Measurements from ENCODE around the gene BCL3. TPM values are rescaled to one million over a fixed set of nuclear protein-coding genes. Genes with fewer than 3 reads are reported as not detected.

BCL3 gene
- total RNA-seq, 1 donor from 2014 or later: 1.9 TPM

DNA sequence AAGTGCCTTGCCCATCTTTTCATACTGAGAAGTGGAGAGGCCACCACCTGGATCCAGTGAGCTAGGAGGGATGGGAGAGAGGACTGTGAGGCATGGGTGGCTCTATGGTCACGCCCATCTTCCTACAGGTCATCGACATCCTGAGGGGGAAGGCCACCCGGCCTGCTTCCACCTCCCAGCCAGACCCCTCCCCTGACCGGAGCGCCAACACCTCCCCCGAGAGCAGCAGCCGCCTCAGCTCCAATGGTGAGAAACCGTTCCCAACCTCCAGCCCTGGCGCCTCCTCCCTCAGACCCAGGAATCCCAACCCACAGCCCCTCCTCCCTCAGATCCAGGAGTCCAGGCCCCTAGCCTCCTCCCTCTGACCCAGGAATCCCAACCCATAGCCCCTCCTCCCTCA lies 10.1 kb downstream of the BCL3 start:
- no peaks in the 10 kb centered on the region for H3K36me3 Mint-ChIP-seq (ENCODE audit: low read depth, unreplicated experiment)
- no peak overlapping the region for H3K27ac Mint-ChIP-seq (ENCODE audit: unreplicated experiment)
- peaks cover 15% of the 10 kb centered on the region for H3K27me3 Mint-ChIP-seq (ENCODE audit: unreplicated experiment)
- no peaks in the 10 kb centered on the region for H3K9me3 Mint-ChIP-seq (ENCODE audit: unreplicated experiment)
- no peak overlapping the region for H3K4me3 Mint-ChIP-seq (ENCODE audit: unreplicated experiment)
- peaks cover 14% of the 10 kb centered on the region for H3K4me1 Mint-ChIP-seq (ENCODE audit: unreplicated experiment)
- TF ChIP-seq, protein P1, sequence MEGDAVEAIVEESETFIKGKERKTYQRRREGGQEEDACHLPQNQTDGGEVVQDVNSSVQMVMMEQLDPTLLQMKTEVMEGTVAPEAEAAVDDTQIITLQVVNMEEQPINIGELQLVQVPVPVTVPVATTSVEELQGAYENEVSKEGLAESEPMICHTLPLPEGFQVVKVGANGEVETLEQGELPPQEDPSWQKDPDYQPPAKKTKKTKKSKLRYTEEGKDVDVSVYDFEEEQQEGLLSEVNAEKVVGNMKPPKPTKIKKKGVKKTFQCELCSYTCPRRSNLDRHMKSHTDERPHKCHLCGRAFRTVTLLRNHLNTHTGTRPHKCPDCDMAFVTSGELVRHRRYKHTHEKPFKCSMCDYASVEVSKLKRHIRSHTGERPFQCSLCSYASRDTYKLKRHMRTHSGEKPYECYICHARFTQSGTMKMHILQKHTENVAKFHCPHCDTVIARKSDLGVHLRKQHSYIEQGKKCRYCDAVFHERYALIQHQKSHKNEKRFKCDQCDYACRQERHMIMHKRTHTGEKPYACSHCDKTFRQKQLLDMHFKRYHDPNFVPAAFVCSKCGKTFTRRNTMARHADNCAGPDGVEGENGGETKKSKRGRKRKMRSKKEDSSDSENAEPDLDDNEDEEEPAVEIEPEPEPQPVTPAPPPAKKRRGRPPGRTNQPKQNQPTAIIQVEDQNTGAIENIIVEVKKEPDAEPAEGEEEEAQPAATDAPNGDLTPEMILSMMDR (IDR thresholded peaks at IDR 0.05; ENCODE audit: unreplicated experiment): no peak
- DNase-seq (ENCODE audit: low spot score): no peak

DNA sequence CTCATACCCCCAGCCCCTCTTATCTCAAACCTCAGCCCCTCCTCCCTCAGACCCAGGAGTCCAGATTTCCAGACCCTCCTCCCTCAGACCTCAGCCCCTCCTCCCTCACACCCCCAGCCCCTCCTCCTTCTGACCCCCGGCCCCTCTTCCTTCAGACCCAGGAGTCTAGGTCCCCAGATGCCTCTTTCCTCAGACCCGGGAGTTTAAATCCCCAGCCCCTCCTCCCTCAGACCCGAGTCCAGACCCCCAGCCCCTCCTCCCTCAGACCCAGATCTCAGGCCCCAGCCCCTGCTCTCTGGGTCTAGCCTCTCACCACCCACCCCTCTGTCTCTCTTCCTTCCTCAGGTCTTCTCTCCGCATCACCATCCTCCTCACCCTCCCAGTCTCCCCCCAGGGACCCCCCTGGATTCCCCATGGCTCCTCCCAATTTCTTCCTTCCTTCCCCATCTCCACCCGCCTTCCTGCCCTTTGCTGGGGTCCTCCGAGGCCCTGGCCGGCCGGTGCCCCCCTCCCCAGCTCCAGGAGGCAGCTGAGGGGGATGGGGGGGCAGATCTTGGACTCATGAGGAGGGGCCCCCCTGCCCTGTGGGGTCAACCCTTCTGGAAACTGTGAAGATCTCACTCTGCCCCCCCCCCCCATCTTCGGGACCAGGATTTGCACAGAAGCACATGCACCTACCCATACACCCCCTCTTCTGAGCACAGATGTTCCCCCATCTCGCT lies 10.7 kb downstream of the BCL3 start:
- Mint-ChIP-seq H3K9me3 (ENCODE audit: unreplicated experiment) (no peaks in the 10 kb centered on the region), H3K27ac (ENCODE audit: unreplicated experiment) (no peak overlapping the region), H3K27me3 (ENCODE audit: unreplicated experiment) (peaks cover 15% of the 10 kb centered on the region), H3K36me3 (ENCODE audit: low read depth, unreplicated experiment) (no peaks in the 10 kb centered on the region), H3K4me3 (ENCODE audit: unreplicated experiment) (no peak overlapping the region), H3K4me1 (ENCODE audit: unreplicated experiment) (peaks cover 9% of the 10 kb centered on the region)
- DNase-seq (ENCODE audit: low spot score): no peak
- TF ChIP-seq, protein P1 (IDR thresholded peaks at IDR 0.05; ENCODE audit: unreplicated experiment): no peak

DNA sequence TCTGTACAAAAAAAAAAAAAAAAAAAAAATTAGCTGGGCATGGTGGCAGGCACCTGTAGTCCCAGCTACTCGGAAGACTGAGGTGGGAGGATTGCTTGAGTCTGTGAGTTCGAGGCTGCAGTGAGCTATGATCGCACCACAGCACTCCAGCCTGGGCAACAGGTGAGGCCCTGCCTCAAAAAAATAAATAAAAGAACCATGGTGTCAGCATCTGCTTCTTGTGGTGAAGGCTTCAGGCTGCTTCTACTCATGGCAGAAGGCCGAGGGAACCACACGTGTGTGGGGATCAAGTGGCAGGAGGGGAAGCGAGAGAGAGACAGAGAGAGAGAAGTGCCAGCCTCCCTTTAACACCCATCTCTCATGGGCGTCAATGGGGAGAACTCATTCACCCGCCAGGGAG lies 13.5 kb downstream of the BCL3 start:
- no peak for DNase-seq (ENCODE audit: low spot score)
- no peak overlapping the region for H3K4me3 Mint-ChIP-seq (ENCODE audit: unreplicated experiment)
- TF ChIP-seq, protein P1 (IDR thresholded peaks at IDR 0.05; ENCODE audit: unreplicated experiment): no peak
- no peaks in the 10 kb centered on the region for H3K9me3 Mint-ChIP-seq (ENCODE audit: unreplicated experiment)
- peaks cover 15% of the 10 kb centered on the region for H3K27me3 Mint-ChIP-seq (ENCODE audit: unreplicated experiment)
- H3K36me3 Mint-ChIP-seq (ENCODE audit: low read depth, unreplicated experiment): no peaks in the 10 kb centered on the region
- H3K27ac Mint-ChIP-seq (ENCODE audit: unreplicated experiment): no peak overlapping the region
- peaks cover 5% of the 10 kb centered on the region for H3K4me1 Mint-ChIP-seq (ENCODE audit: unreplicated experiment)

GRCh38 chr19:44765033-44765948 lies 16.8 kb downstream of the BCL3 start:
- DNase-seq (ENCODE audit: low spot score): no peak
- Mint-ChIP-seq H3K4me3 (ENCODE audit: unreplicated experiment) (peak overlapping the region; percentile 51), H3K27ac (ENCODE audit: unreplicated experiment) (peak overlapping the region; percentile 5), H3K4me1 (ENCODE audit: unreplicated experiment) (no peaks in the 10 kb centered on the region), H3K9me3 (ENCODE audit: unreplicated experiment) (no peaks in the 10 kb centered on the region), H3K36me3 (ENCODE audit: low read depth, unreplicated experiment) (no peaks in the 10 kb centered on the region), H3K27me3 (ENCODE audit: unreplicated experiment) (peaks cover 9% of the 10 kb centered on the region)
- TF ChIP-seq, protein P1 (IDR thresholded peaks at IDR 0.05; ENCODE audit: unreplicated experiment): no peak

GRCh38 chr19:44765949-44766335 lies 17.4 kb downstream of the BCL3 start:
- Mint-ChIP-seq H3K9me3 (ENCODE audit: unreplicated experiment) (no peaks in the 10 kb centered on the region), H3K27me3 (ENCODE audit: unreplicated experiment) (peaks cover 9% of the 10 kb centered on the region), H3K4me1 (ENCODE audit: unreplicated experiment) (no peaks in the 10 kb centered on the region), H3K27ac (ENCODE audit: unreplicated experiment) (no peak overlapping the region), H3K36me3 (ENCODE audit: low read depth, unreplicated experiment) (no peaks in the 10 kb centered on the region), H3K4me3 (ENCODE audit: unreplicated experiment) (no peak overlapping the region)
- TF ChIP-seq, protein P1 (IDR thresholded peaks at IDR 0.05; ENCODE audit: unreplicated experiment): no peak
- DNase-seq (ENCODE audit: low spot score): no peak

All from endothelial cell (in vitro differentiated cells).